ENCODE measurements around the gene RBL2. TPM values are rescaled to one million over a fixed set of nuclear protein-coding genes. Genes with fewer than 3 reads are reported as not detected.

RBL2 gene
- total RNA-seq, 1 donor from 2014 or later = 28.5 TPM

- no peak for DNase-seq (ENCODE audit: low spot score)
- Mint-ChIP-seq H3K9me3 (ENCODE audit: low read depth) (no peaks in the 10 kb centered on the region), H3K36me3 (ENCODE audit: low read depth) (no peaks in the 10 kb centered on the region), H3K27me3 (ENCODE audit: low read depth) (peaks cover 2% of the 10 kb centered on the region), H3K4me3 (ENCODE audit: unreplicated experiment) (no peak overlapping the region), H3K27ac (ENCODE audit: unreplicated experiment) (no peak overlapping the region), H3K4me1 (ENCODE audit: low read depth) (no peaks in the 10 kb centered on the region)
- TF ChIP-seq CTCF (IDR thresholded peaks at IDR 0.05) = no peak
Measured at GRCh38 chr16:53517851-53518250, 83.6 kb downstream of the RBL2 start.

- Mint-ChIP-seq H3K4me3 (ENCODE audit: unreplicated experiment) (no peak overlapping the region), H3K27me3 (ENCODE audit: low read depth) (peaks cover 5% of the 10 kb centered on the region), H3K36me3 (ENCODE audit: low read depth) (no peaks in the 10 kb centered on the region), H3K27ac (ENCODE audit: unreplicated experiment) (no peak overlapping the region), H3K4me1 (ENCODE audit: low read depth) (no peaks in the 10 kb centered on the region), H3K9me3 (ENCODE audit: low read depth) (no peaks in the 10 kb centered on the region)
- TF ChIP-seq CTCF (IDR thresholded peaks at IDR 0.05) = no peak
- no peak for DNase-seq (ENCODE audit: low spot score)
Measured at GRCh38 chr16:53518550-53519416, 84.5 kb downstream of the RBL2 start.

GRCh38 chr16:53519417-53520091, 85.3 kb downstream of the RBL2 start:
- no peak overlapping the region for H3K4me3 Mint-ChIP-seq (ENCODE audit: unreplicated experiment)
- no peak overlapping the region for H3K27ac Mint-ChIP-seq (ENCODE audit: unreplicated experiment)
- TF ChIP-seq CTCF (IDR thresholded peaks at IDR 0.05) = no peak
- H3K9me3 Mint-ChIP-seq (ENCODE audit: low read depth) = no peaks in the 10 kb centered on the region
- no peak for DNase-seq (ENCODE audit: low spot score)
- H3K36me3 Mint-ChIP-seq (ENCODE audit: low read depth) = no peaks in the 10 kb centered on the region
- no peaks in the 10 kb centered on the region for H3K4me1 Mint-ChIP-seq (ENCODE audit: low read depth)
- peaks cover 6% of the 10 kb centered on the region for H3K27me3 Mint-ChIP-seq (ENCODE audit: low read depth)

GRCh38 chr16:53523126-53523804, 89.0 kb downstream of the RBL2 start:
- H3K9me3 Mint-ChIP-seq (ENCODE audit: low read depth) = no peaks in the 10 kb centered on the region
- no peaks in the 10 kb centered on the region for H3K4me1 Mint-ChIP-seq (ENCODE audit: low read depth)
- DNase-seq (ENCODE audit: low spot score) = no peak
- H3K36me3 Mint-ChIP-seq (ENCODE audit: low read depth) = no peaks in the 10 kb centered on the region
- TF ChIP-seq CTCF (IDR thresholded peaks at IDR 0.05) = no peak
- no peak overlapping the region for H3K4me3 Mint-ChIP-seq (ENCODE audit: unreplicated experiment)
- no peak overlapping the region for H3K27ac Mint-ChIP-seq (ENCODE audit: unreplicated experiment)
- H3K27me3 Mint-ChIP-seq (ENCODE audit: low read depth) = peaks cover 6% of the 10 kb centered on the region

GRCh38 chr16:53523971-53524548, 89.8 kb downstream of the RBL2 start:
- TF ChIP-seq CTCF (IDR thresholded peaks at IDR 0.05) = no peak
- H3K36me3 Mint-ChIP-seq (ENCODE audit: low read depth) = no peaks in the 10 kb centered on the region
- DNase-seq (ENCODE audit: low spot score) = no peak
- H3K27ac Mint-ChIP-seq (ENCODE audit: unreplicated experiment) = no peak overlapping the region
- H3K9me3 Mint-ChIP-seq (ENCODE audit: low read depth) = no peaks in the 10 kb centered on the region
- H3K27me3 Mint-ChIP-seq (ENCODE audit: low read depth) = peaks cover 6% of the 10 kb centered on the region
- H3K4me3 Mint-ChIP-seq (ENCODE audit: unreplicated experiment) = no peak overlapping the region
- no peaks in the 10 kb centered on the region for H3K4me1 Mint-ChIP-seq (ENCODE audit: low read depth)
